GM23338 (cell line): ENCODE measurements around the gene ENTPD3. TPM values are rescaled to one million over a fixed set of nuclear protein-coding genes. Genes with fewer than 3 reads are reported as not detected.
A peak's percentile ranks its signal among the peaks of the same experiment; 100 is the strongest.

Experiments used
- ATAC-seq: fragments of 200-7000 bp; cut with Tn5 transposase; 3 replicates; pipeline ENCODE4 v1.9.1; 2020
- DNase-seq: peaks from one replicate; pipeline ENCODE4 v3.0.0-alpha.2; 2015; ENCODE audit warnings: low spot score
- H2AFZ ChIP-seq: fragments of 200-600 bp; sonication (generic); 2 replicates; pipeline ENCODE4 v1.8.0; 2016; ENCODE audit warnings: antibody characterized with exemption, mild to moderate bottlenecking, moderate library complexity
- H3F3A ChIP-seq: fragments of 200-600 bp; sonication (generic); replicated peaks from 2 replicates; pipeline ENCODE4 v1.8.0; 2017; ENCODE audit warnings: antibody characterized with exemption, mixed run types, low read depth
- H3K27ac ChIP-seq: fragments of 200-600 bp; sonication (generic); 2 replicates; pipeline ENCODE4 v1.6.1; 2016; ENCODE audit warnings: low read depth
- H3K27me3 ChIP-seq: fragments of 200-600 bp; sonication (generic); 2 replicates; pipeline ENCODE4 v1.8.0; 2016; ENCODE audit warnings: mild to moderate bottlenecking, mixed run types, moderate library complexity; ENCODE audit not compliant: insufficient read depth
- H3K36me3 ChIP-seq: fragments of 200-600 bp; sonication (generic); 2 replicates; pipeline ENCODE4 v1.8.0; 2016; ENCODE audit warnings: mild to moderate bottlenecking; ENCODE audit not compliant: insufficient read depth
- H3K4me1 ChIP-seq: fragments of 200-600 bp; sonication (generic); 2 replicates; pipeline ENCODE4 v1.8.0; 2016; ENCODE audit warnings: mild to moderate bottlenecking, moderate library complexity; ENCODE audit not compliant: insufficient read depth
- H3K4me2 ChIP-seq: fragments of 200-600 bp; sonication (generic); 2 replicates; pipeline ENCODE4 v1.7.1; 2017; ENCODE audit warnings: mixed run types
- H3K4me3 ChIP-seq: fragments of 200-600 bp; sonication (generic); 2 replicates; pipeline ENCODE4 v1.6.1; 2016; ENCODE audit warnings: mixed run types
- H3K79me2 ChIP-seq: fragments of 200-600 bp; sonication (generic); replicated peaks from 2 replicates; pipeline ENCODE4 v1.8.0; 2017; ENCODE audit warnings: mild to moderate bottlenecking; ENCODE audit not compliant: insufficient read depth
- H3K9me2 ChIP-seq: fragments of 200-600 bp; sonication (generic); 2 replicates; pipeline ENCODE4 v1.8.0; 2017; ENCODE audit not compliant: insufficient read depth
- H4K20me1 ChIP-seq: fragments of 200-600 bp; sonication (generic); replicated peaks from 2 replicates; pipeline ENCODE4 v1.8.0; 2017; ENCODE audit warnings: mild to moderate bottlenecking; ENCODE audit not compliant: insufficient read depth
- H3K27ac Mint-ChIP-seq: 2 replicates; pipeline ENCODE4 v1.8.0; 2020; ENCODE audit warnings: inconsistent platforms, mild to moderate bottlenecking, moderate library complexity, mixed read lengths
- H3K27me3 Mint-ChIP-seq: 3 replicates; pipeline ENCODE4 v1.8.0; 2022; ENCODE audit warnings: low read depth, mild to moderate bottlenecking, moderate library complexity, mixed read lengths, inconsistent platforms; ENCODE audit not compliant: insufficient read depth, poor library complexity
- H3K36me3 Mint-ChIP-seq: 3 replicates; pipeline ENCODE4 v1.8.0; 2021; ENCODE audit warnings: low read depth, mild to moderate bottlenecking, inconsistent platforms, moderate library complexity, mixed read lengths
- H3K4me1 Mint-ChIP-seq: 3 replicates; pipeline ENCODE4 v1.8.0; 2020; ENCODE audit warnings: mild to moderate bottlenecking, inconsistent platforms, mixed read lengths
- H3K4me3 Mint-ChIP-seq: 3 replicates; pipeline ENCODE4 v1.8.0; 2021; ENCODE audit warnings: moderate library complexity, mild to moderate bottlenecking, inconsistent platforms, mixed read lengths
- H3K9me3 Mint-ChIP-seq: 3 replicates; pipeline ENCODE4 v1.8.0; 2020; ENCODE audit warnings: moderate library complexity, mild to moderate bottlenecking, inconsistent platforms, mixed read lengths
- CTCF ChIP-seq, 2 experiments: fragments of 200-600 bp in 1 of 2; sonication (generic) in 1 of 2; conservative IDR thresholded peaks; 2 replicates each; pipeline versions ENCODE4 v1.5.1 to v1.6.1; 2016 to 2017; ENCODE audit warnings: antibody characterized with exemption in 2 of 2, low read depth in 2 of 2, mild to moderate bottlenecking in 2 of 2, moderate library complexity in 1 of 2
- REST ChIP-seq: IDR thresholded peaks from one replicate; pipeline ENCODE4 v1.6.1; 2018; ENCODE audit warnings: antibody characterized with exemption; ENCODE audit not compliant: unreplicated experiment
- ZNF114 ChIP-seq: fragments of 250-450 bp; sonication (Bioruptor Pico); IDR thresholded peaks from 2 replicates; pipeline ENCODE4 v1.5.0; 2020; ENCODE audit warnings: mild to moderate bottlenecking, moderate library complexity
- polyA plus RNA-seq: library from polyadenylated mRNA; unstranded; fragments of >200 nt; fragmentation: Nextera tagmentation; extraction: Ambion mirVana; gene quantifications from 2 replicates; pipeline ENCODE4 v1.2.1, GENCODE V29; 2016
- total RNA-seq: library from RNA; depleted of rRNA; stranded (reverse); fragments of >200 nt; shearing (Covaris generic); gene quantifications from 2 replicates; pipeline ENCODE4 v1.2.3, GENCODE V29; 2014; rRNA removed

The ENTPD3 gene
- total and polyA plus RNA-seq, 2 experiments from 2014 or later, result 0.32 to 0.63 TPM

- H3K36me3 Mint-ChIP-seq, result peaks cover 12% of the 10 kb centered on the region; the same call in 2 of the 3 replicates
- no peak for TF ChIP-seq REST
- TF ChIP-seq ZNF114 (CRISPR knock-in tag), result no peak
- 0 out of 4 replicates have a peak, but pooled peaks of 1 of the 2 experiments have one; percentile 1 for TF ChIP-seq CTCF (conservative IDR thresholded peaks at IDR 0.05; ENCODE audit: low read depth in 2 of 2)
- H2AFZ ChIP-seq, result peak overlapping the region; percentile 98
These were observed 90.7 kb downstream of the ENTPD3 start for GRCh38 chr3:40477666-40478065.

More at GRCh38 chr3:40477666-40478065, 90.7 kb downstream of the ENTPD3 start:
- no peaks in the 10 kb centered on the region for H3K79me2 ChIP-seq
- H4K20me1 ChIP-seq, result no peaks in the 10 kb centered on the region
- ATAC-seq, result peak; percentile 37
- peak overlapping the region; percentile 80 for H3K4me2 ChIP-seq
- no peaks in the 10 kb centered on the region for H3K36me3 ChIP-seq
- peaks cover 15% of the 10 kb centered on the region for H3K4me1 Mint-ChIP-seq
- peaks cover 18% of the 10 kb centered on the region for H3K4me1 ChIP-seq
- 0 out of 2 replicates have a peak overlapping the region, but pooled peaks have one; percentile 95 for H3K27ac Mint-ChIP-seq
- no peaks in the 10 kb centered on the region for H3F3A ChIP-seq
- no peak overlapping the region for H3K27ac ChIP-seq
- no peak for DNase-seq
- H3K27me3 ChIP-seq, result no peaks in the 10 kb centered on the region
- H3K4me3 Mint-ChIP-seq, result peak overlapping the region; percentile 85
- no peaks in the 10 kb centered on the region for H3K9me3 Mint-ChIP-seq
- no peaks in the 10 kb centered on the region for H3K27me3 Mint-ChIP-seq
- no peaks in the 10 kb centered on the region for H3K9me2 ChIP-seq
- H3K4me3 ChIP-seq, result peak overlapping the region; percentile 70

Other genes starting within 250 kb of the ENTPD3 start
- 24.4 and 37.6 TPM in 2 replicates for gene EIF1B, start 77.5 kb upstream of the ENTPD3 start, total RNA-seq
- 205 and 229 TPM in 2 replicates for gene EIF1B, start 77.5 kb upstream of the ENTPD3 start, polyA plus RNA-seq
- 510 and 596 TPM in 2 replicates for gene RPL14, start 70.2 kb downstream of the ENTPD3 start, total RNA-seq
- gene RPL14, start 70.2 kb downstream of the ENTPD3 start, polyA plus RNA-seq, result 1,727 and 1,748 TPM in 2 replicates
- gene ZNF619, start 89.9 kb downstream of the ENTPD3 start, total RNA-seq, result 7.4 and 10.5 TPM in 2 replicates
- 1.3 and 1.4 TPM in 2 replicates for gene ZNF619, start 89.9 kb downstream of the ENTPD3 start, polyA plus RNA-seq
- gene ZNF620, start 118.9 kb downstream of the ENTPD3 start, total RNA-seq, result 13.6 and 18.0 TPM in 2 replicates
- gene ZNF620, start 118.9 kb downstream of the ENTPD3 start, polyA plus RNA-seq, result 11.8 and 14.1 TPM in 2 replicates
- gene ZNF621, start 137.8 kb downstream of the ENTPD3 start, total RNA-seq, result 12.1 and 13.6 TPM in 2 replicates
- 6.3 and 6.8 TPM in 2 replicates for gene ZNF621, start 137.8 kb downstream of the ENTPD3 start, polyA plus RNA-seq